LNCaP clone FGC (cell line): Measurements from ENCODE around the gene MID1.

Source experiments
- DNase-seq: peaks from one replicate; pipeline ENCODE4 v3.0.0-alpha.2; 2011; ENCODE audit warnings: low read depth
- H3K4me3 ChIP-seq: 2 replicates; pipeline ENCODE4 v1.5.1; 2011; ENCODE audit warnings: mild to moderate bottlenecking, low read depth, low read length, control low read depth
- CTCF ChIP-seq: IDR thresholded peaks from 2 replicates; pipeline ENCODE4 v1.5.1; 2012; ENCODE audit warnings: mild to moderate bottlenecking; ENCODE audit not compliant: control insufficient read depth, insufficient read depth; ENCODE audit errors: extremely low read depth

Gene MID1

GRCh38 chrX:10444204-10444603, 176.2 kb downstream of the MID1 start:
- H3K4me3 ChIP-seq = no peak overlapping the region
- no peak for DNase-seq
- TF ChIP-seq CTCF = peak; percentile 24; the same call in 1 of the 2 replicates

GRCh38 chrX:10441464-10441863, 178.9 kb downstream of the MID1 start:
- no peak for DNase-seq

GRCh38 chrX:10433296-10433965, 187.0 kb downstream of the MID1 start:
- TF ChIP-seq CTCF = no peak
- DNase-seq = no peak
- H3K4me3 ChIP-seq = no peak overlapping the region

More at GRCh38 chrX:10441464-10441863, 178.9 kb downstream of the MID1 start:
- TF ChIP-seq CTCF = no peak
- no peak overlapping the region for H3K4me3 ChIP-seq

GRCh38 chrX:10429908-10430307, 190.5 kb downstream of the MID1 start:
- no peak for DNase-seq
- no peak for TF ChIP-seq CTCF
- no peak overlapping the region for H3K4me3 ChIP-seq

GRCh38 chrX:10427249-10427648, 193.1 kb downstream of the MID1 start:
- TF ChIP-seq CTCF = no peak
- no peak overlapping the region for H3K4me3 ChIP-seq
- DNase-seq = no peak

GRCh38 chrX:10423716-10424115, 196.7 kb downstream of the MID1 start:
- no peak for TF ChIP-seq CTCF
- no peak for DNase-seq

GRCh38 chrX:10420134-10420533, 200.3 kb downstream of the MID1 start:
- H3K4me3 ChIP-seq = no peak overlapping the region
- no peak for TF ChIP-seq CTCF
- no peak for DNase-seq

More at GRCh38 chrX:10423716-10424115, 196.7 kb downstream of the MID1 start:
- no peak overlapping the region for H3K4me3 ChIP-seq
